HCT116 (cell line): ENCODE results near the gene NT5C1B.

Experiments
- ATF3 ChIP-seq: IDR thresholded peaks from 2 replicates; pipeline ENCODE4 v1.6.1; 2012
- CTCF ChIP-seq, 3 experiments: fragments of 200-600 bp in 1 of 3; sonication (generic) in 1 of 3; IDR thresholded peaks in 2 of 3; conservative IDR thresholded peaks in 1 of 3; 2 replicates each; pipeline ENCODE4 v1.5.1; 2012 to 2017; ENCODE audit warnings: low read depth in 2 of 3, low read length in 2 of 3, antibody characterized with exemption in 1 of 3, borderline replicate concordance in 1 of 3, control low read depth in 1 of 3, mild to moderate bottlenecking in 1 of 3, mixed read lengths in 1 of 3, mixed run types in 1 of 3, moderate library complexity in 1 of 3; ENCODE audit not compliant: insufficient read depth in 1 of 3
- RAD21 ChIP-seq: IDR thresholded peaks from 2 replicates; pipeline ENCODE4 v1.6.1; 2012; ENCODE audit warnings: low read depth, mild to moderate bottlenecking
- SIN3A ChIP-seq: IDR thresholded peaks from 2 replicates; pipeline ENCODE4 v1.6.1; 2012; ENCODE audit warnings: low read depth
- SP1 ChIP-seq: IDR thresholded peaks from 2 replicates; pipeline ENCODE4 v1.6.1; 2012; ENCODE audit warnings: low read depth

- no peak for TF ChIP-seq CTCF (IDR thresholded peaks at IDR 0.05 in 2 of 3, conservative IDR thresholded peaks at IDR 0.05 in 1 of 3; ENCODE audit: borderline replicate concordance in 1 of 3, insufficient read depth in 1 of 3, low read depth in 2 of 3, low read length in 2 of 3)
- no peak for TF ChIP-seq SIN3A
- TF ChIP-seq RAD21, result no peak
- TF ChIP-seq SP1, result no peak
- no peak for TF ChIP-seq ATF3
Observed at GRCh38 chr2:18598848-18599484, 9.6 kb upstream of the NT5C1B start.
